Measurements from ENCODE around the gene MIR17HG. TPM values are rescaled to one million over a fixed set of nuclear protein-coding genes. Genes with fewer than 3 reads are reported as not detected.
"Not testable (repeated sequence)": the region's sequence is repeated elsewhere in the genome, so short reads cannot be mapped to it uniquely, and the experiment has no call there.

MIR17HG gene
- total RNA-seq, 2 experiments from 2014 or later: 19.5 to 22.0 TPM

GRCh38 chr13:91347996-91348905, 764 bp downstream of the MIR17HG start:
- intact Hi-C loops (cut with micrococcal nuclease): loop anchor here (1.0 kb wide), 1 partner anchor 50 kb away; the partner anchor contains the start of gene GPC5
- POLR2A ChIA-PET: interaction anchor here (1.6 to 2.4 kb wide), 4 partner anchors 11 to 51 kb away, joined by 3 to 12 read pairs (median 8); partner anchors contain the start of gene GPC5
- DNase-seq: peak; percentile 69
- Mint-ChIP-seq H3K4me3 (peak overlapping the region; percentile 52), H3K4me1 (ENCODE audit: low read depth) (peaks cover 55% of the 10 kb centered on the region), H3K9me3 (no peaks in the 10 kb centered on the region), H3K36me3 (peaks cover 42% of the 10 kb centered on the region), H3K27ac (peak overlapping the region; percentile 71), H3K27me3 (no peaks in the 10 kb centered on the region)
- CTCF ChIA-PET: no interaction called here

GRCh38 chr13:91348906-91349435, 1.5 kb downstream of the MIR17HG start:
- POLR2A ChIA-PET: no interaction called here
- no peaks in the 10 kb centered on the region for H3K9me3 Mint-ChIP-seq
- CTCF ChIA-PET: interaction anchor here (0.7 to 1.3 kb wide), 3 partner anchors 21 to 48 kb away, joined by 3 to 8 read pairs (median 3); no protein-coding TSS in a partner anchor
- no peaks in the 10 kb centered on the region for H3K27me3 Mint-ChIP-seq
- peaks cover 54% of the 10 kb centered on the region for H3K4me1 Mint-ChIP-seq (ENCODE audit: low read depth)
- H3K4me3 Mint-ChIP-seq: peak overlapping the region; percentile 98
- peak overlapping the region; percentile 94 for H3K27ac Mint-ChIP-seq
- intact Hi-C loops (cut with micrococcal nuclease): loop anchor here (1.0 kb wide), 1 partner anchor 36 kb away; no protein-coding TSS in a partner anchor
- peak; percentile 93 for DNase-seq
- H3K36me3 Mint-ChIP-seq: peaks cover 48% of the 10 kb centered on the region

GRCh38 chr13:91349992-91350911, 2.8 kb downstream of the MIR17HG start:
- ChIA-PET CTCF (interaction anchor here (0.8 to 1.3 kb wide), 2 partner anchors 20 to 37 kb away, joined by 3 to 8 read pairs; no protein-coding TSS in a partner anchor), POLR2A (no interaction called here)
- Mint-ChIP-seq H3K4me3 (peak overlapping the region; percentile 98), H3K27ac (peak overlapping the region; percentile 94), H3K27me3 (no peaks in the 10 kb centered on the region), H3K9me3 (no peaks in the 10 kb centered on the region), H3K4me1 (ENCODE audit: low read depth) (peaks cover 48% of the 10 kb centered on the region), H3K36me3 (peaks cover 59% of the 10 kb centered on the region)
- DNase-seq: no peak
- intact Hi-C loops (cut with micrococcal nuclease): loop anchor here (1.0 kb wide), 1 partner anchor 37 kb away; no protein-coding TSS in a partner anchor

GRCh38 chr13:91351123-91351522, 3.6 kb downstream of the MIR17HG start:
- POLR2A ChIA-PET: no interaction called here
- Mint-ChIP-seq H3K4me1 (ENCODE audit: low read depth) (peaks cover 46% of the 10 kb centered on the region), H3K27ac (peak overlapping the region; percentile 23), H3K9me3 (no peaks in the 10 kb centered on the region), H3K27me3 (no peaks in the 10 kb centered on the region), H3K36me3 (peaks cover 68% of the 10 kb centered on the region), H3K4me3 (peak overlapping the region; percentile 98)
- DNase-seq: no peak
- CTCF ChIA-PET: no interaction called here
- intact Hi-C loops (cut with micrococcal nuclease): no loop called here

GRCh38 chr13:91351980-91352379, 4.5 kb downstream of the MIR17HG start:
- ChIA-PET POLR2A (no interaction called here), CTCF (no interaction called here)
- peak overlapping the region; percentile 98 for H3K4me3 Mint-ChIP-seq
- intact Hi-C loops (cut with micrococcal nuclease): no loop called here
- H3K27me3 Mint-ChIP-seq: no peaks in the 10 kb centered on the region
- DNase-seq: no peak
- H3K9me3 Mint-ChIP-seq: no peaks in the 10 kb centered on the region
- peaks cover 76% of the 10 kb centered on the region for H3K36me3 Mint-ChIP-seq
- H3K4me1 Mint-ChIP-seq (ENCODE audit: low read depth): peaks cover 46% of the 10 kb centered on the region
- peak overlapping the region; percentile 51 for H3K27ac Mint-ChIP-seq

- peaks cover 79% of the 10 kb centered on the region for H3K36me3 Mint-ChIP-seq
- intact Hi-C loops (cut with micrococcal nuclease); H3K9me3 Mint-ChIP-seq; DNase-seq; POLR2A ChIA-PET; H3K27ac Mint-ChIP-seq; H3K27me3 Mint-ChIP-seq; H3K4me3 Mint-ChIP-seq: not testable (repeated sequence)
- peaks cover 44% of the 10 kb centered on the region for H3K4me1 Mint-ChIP-seq (ENCODE audit: low read depth)
- CTCF ChIA-PET: interaction anchor here (1.0 kb wide), 1 partner anchor 44 kb away, joined by 3 read pairs; no protein-coding TSS in a partner anchor
Measured at GRCh38 chr13:91352891-91353290, 5.4 kb downstream of the MIR17HG start.

GRCh38 chr13:91353494-91353893, 6.0 kb downstream of the MIR17HG start:
- no peak for DNase-seq
- Mint-ChIP-seq H3K27me3 (no peaks in the 10 kb centered on the region), H3K36me3 (peaks cover 83% of the 10 kb centered on the region), H3K27ac (peak overlapping the region; percentile 23), H3K4me1 (ENCODE audit: low read depth) (peaks cover 47% of the 10 kb centered on the region), H3K4me3 (no peak overlapping the region), H3K9me3 (no peaks in the 10 kb centered on the region)
- POLR2A ChIA-PET: no interaction called here
- intact Hi-C loops (cut with micrococcal nuclease): no loop called here
- CTCF ChIA-PET: interaction anchor here (1.0 kb wide), 1 partner anchor 44 kb away, joined by 3 read pairs; no protein-coding TSS in a partner anchor

- Mint-ChIP-seq H3K4me3 (no peak overlapping the region), H3K4me1 (ENCODE audit: low read depth) (peaks cover 42% of the 10 kb centered on the region), H3K27ac (peak overlapping the region; percentile 28), H3K9me3 (no peaks in the 10 kb centered on the region), H3K27me3 (no peaks in the 10 kb centered on the region), H3K36me3 (peaks cover 69% of the 10 kb centered on the region)
- intact Hi-C loops (cut with micrococcal nuclease): no loop called here
- no peak for DNase-seq
- CTCF ChIA-PET: no interaction called here
- POLR2A ChIA-PET: interaction anchor here (0.6 to 1.6 kb wide), 2 partner anchors 14 to 41 kb away, joined by 3 to 6 read pairs; no protein-coding TSS in a partner anchor
Measured at GRCh38 chr13:91355099-91355825, 7.8 kb downstream of the MIR17HG start.

- H3K4me1 Mint-ChIP-seq (ENCODE audit: low read depth): peaks cover 35% of the 10 kb centered on the region
- H3K4me3 Mint-ChIP-seq: no peak overlapping the region
- H3K9me3 Mint-ChIP-seq: no peaks in the 10 kb centered on the region
- H3K27ac Mint-ChIP-seq: peak overlapping the region; percentile 42
- POLR2A ChIA-PET: interaction anchor here (0.6 to 1.6 kb wide), 3 partner anchors 13 to 42 kb away, joined by 3 to 6 read pairs (median 3); no protein-coding TSS in a partner anchor
- no peaks in the 10 kb centered on the region for H3K27me3 Mint-ChIP-seq
- intact Hi-C loops (cut with micrococcal nuclease): no loop called here
- no peak for DNase-seq
- CTCF ChIA-PET: interaction anchor here (3.8 kb wide), 1 partner anchor 43 kb away, joined by 15 read pairs; no protein-coding TSS in a partner anchor
- peaks cover 63% of the 10 kb centered on the region for H3K36me3 Mint-ChIP-seq
Measured at GRCh38 chr13:91355826-91356710, 8.6 kb downstream of the MIR17HG start.

- CTCF ChIA-PET: interaction anchor here (3.8 kb wide), 1 partner anchor 44 kb away, joined by 15 read pairs; no protein-coding TSS in a partner anchor
- intact Hi-C loops (cut with micrococcal nuclease): no loop called here
- H3K27me3 Mint-ChIP-seq: no peaks in the 10 kb centered on the region
Measured at GRCh38 chr13:91356919-91357612, 9.6 kb downstream of the MIR17HG start.

More at GRCh38 chr13:91356919-91357612, 9.6 kb downstream of the MIR17HG start:
- Mint-ChIP-seq H3K36me3 (peaks cover 53% of the 10 kb centered on the region), H3K27ac (no peak overlapping the region), H3K9me3 (no peaks in the 10 kb centered on the region), H3K4me3 (no peak overlapping the region), H3K4me1 (ENCODE audit: low read depth) (peaks cover 25% of the 10 kb centered on the region)
- DNase-seq: no peak
- POLR2A ChIA-PET: interaction anchor here (1.3 kb wide), 1 partner anchor 26 kb away, joined by 3 read pairs; no protein-coding TSS in a partner anchor

Data from activated CD4-positive, alpha-beta memory T cell treated with anti-CD3 and anti-CD28 coated beads for 36 hours (primary cell).